HG03439 (cell line): ENCODE data around the gene TAS2R8.

Experiments used
- ATAC-seq: cut with Tn5 transposase; IDR thresholded peaks from one replicate; pipeline ENCODE4 v1.9.1; 2021; ENCODE audit warnings: mild to moderate bottlenecking, moderate library complexity; ENCODE audit not compliant: unreplicated experiment

The TAS2R8 gene

DNA sequence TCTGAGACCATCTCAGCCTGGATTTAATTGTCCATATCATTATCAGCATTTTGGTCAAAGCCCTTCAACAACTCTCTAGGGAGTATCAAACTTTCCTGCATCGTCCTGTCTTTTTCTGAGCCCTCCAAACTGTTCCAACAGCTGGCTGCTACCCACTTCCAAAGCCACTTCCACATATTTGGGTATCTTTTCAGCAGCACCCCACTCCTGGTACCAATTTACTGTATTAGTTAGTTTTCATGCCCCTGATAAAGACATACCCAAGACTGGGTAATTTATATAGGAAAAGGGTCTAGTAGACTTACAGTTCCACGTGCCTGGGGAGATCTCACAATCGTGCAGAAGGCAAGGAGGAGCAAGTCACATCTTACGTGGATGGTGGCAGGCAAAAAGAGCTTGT lies 50.9 kb downstream of the TAS2R8 start:
- no peak for ATAC-seq
